GM23248 (cell line): Measurements from ENCODE around the gene NUP214. TPM values are rescaled to one million over a fixed set of nuclear protein-coding genes. Genes with fewer than 3 reads are reported as not detected.

Source experiments
- DNase-seq: peaks from one replicate; pipeline ENCODE4 v3.0.0-alpha.2; 2015
- H2AFZ ChIP-seq: fragments of 200-600 bp; sonication (generic); 2 replicates; pipeline ENCODE4 v1.6.1; 2016; ENCODE audit warnings: antibody characterized with exemption
- H3F3A ChIP-seq: fragments of 200-600 bp; sonication (generic); 2 replicates; pipeline ENCODE4 v1.6.1; 2016; ENCODE audit warnings: mild to moderate bottlenecking, antibody characterized with exemption, mixed run types; ENCODE audit not compliant: insufficient read depth
- H3K27ac ChIP-seq: fragments of 200-600 bp; sonication (generic); 2 replicates; pipeline ENCODE4 v1.5.1; 2016; ENCODE audit warnings: mild to moderate bottlenecking
- H3K27me3 ChIP-seq: fragments of 200-600 bp; sonication (generic); replicated peaks from 2 replicates; pipeline ENCODE4 v1.6.1; 2016; ENCODE audit warnings: mild to moderate bottlenecking; ENCODE audit not compliant: insufficient read depth
- H3K36me3 ChIP-seq: fragments of 200-600 bp; sonication (generic); 2 replicates; pipeline ENCODE4 v1.6.1; 2016; ENCODE audit warnings: low read depth, mild to moderate bottlenecking
- H3K4me1 ChIP-seq: fragments of 200-600 bp; sonication (generic); 2 replicates; pipeline ENCODE4 v1.6.1; 2016; ENCODE audit warnings: mild to moderate bottlenecking; ENCODE audit not compliant: insufficient read depth
- H3K4me2 ChIP-seq: fragments of 200-600 bp; sonication (generic); one replicate; pipeline ENCODE4 v1.6.1; 2016; ENCODE audit warnings: mild to moderate bottlenecking; ENCODE audit not compliant: unreplicated experiment
- H3K4me3 ChIP-seq: fragments of 200-600 bp; sonication (generic); 2 replicates; pipeline ENCODE4 v1.5.1; 2016; ENCODE audit warnings: mild to moderate bottlenecking
- H3K79me2 ChIP-seq: fragments of 200-600 bp; sonication (generic); 2 replicates; pipeline ENCODE4 v1.6.1; 2016; ENCODE audit warnings: mild to moderate bottlenecking; ENCODE audit not compliant: insufficient read depth
- H3K9ac ChIP-seq: fragments of 200-600 bp; sonication (generic); 2 replicates; pipeline ENCODE4 v1.6.1; 2016; ENCODE audit warnings: mild to moderate bottlenecking
- H3K9me2 ChIP-seq: fragments of 200-600 bp; sonication (generic); 2 replicates; pipeline ENCODE4 v1.6.1; 2016; ENCODE audit warnings: mixed run types, mild to moderate bottlenecking, moderate library complexity; ENCODE audit not compliant: insufficient read depth
- H3K9me3 ChIP-seq: fragments of 200-600 bp; sonication (generic); one replicate; pipeline ENCODE4 v1.6.1; 2017; ENCODE audit warnings: low read depth
- H4K20me1 ChIP-seq: fragments of 200-600 bp; sonication (generic); 2 replicates; pipeline ENCODE4 v1.6.0; 2016; ENCODE audit not compliant: insufficient read depth
- EZH2 ChIP-seq: fragments of 200-600 bp; sonication (generic); IDR thresholded peaks from 2 replicates; pipeline ENCODE4 v1.6.1; 2018; ENCODE audit warnings: antibody characterized with exemption, mild to moderate bottlenecking; ENCODE audit not compliant: insufficient read depth, poor library complexity, severe bottlenecking
- EZH2phosphoT487 ChIP-seq: fragments of 200-600 bp; sonication (generic); IDR thresholded peaks from 2 replicates; pipeline ENCODE4 v1.6.1; 2018; ENCODE audit warnings: antibody characterized with exemption, moderate library complexity, mild to moderate bottlenecking, low read depth; ENCODE audit not compliant: insufficient read depth
- WGBS, 2 experiments: methylation state at CpG; one replicate each; pipeline ENCODE4 v1.1.6; 2015 to 2017; ENCODE audit warnings: low lambda C conversion rate in 2 of 2, low coverage in 1 of 2; ENCODE audit errors: missing lambda C conversion rate in 2 of 2; 5-methylcytosine and 5-hydroxymethylcytosine counted together
- in situ Hi-C: fragments of 300-500 bp; cut with MboI; formaldehyde crosslinking; loops from 2 replicates; pipeline ENCODE4 v1.15.0; 2020
- polyA plus RNA-seq: library from polyadenylated mRNA; unstranded; fragments of >200 nt; fragmentation: Nextera tagmentation; extraction: Ambion mirVana; gene quantifications from 2 replicates; pipeline ENCODE4 v1.2.1, GENCODE V29; 2016
- total RNA-seq: library from RNA; depleted of rRNA; stranded (reverse); fragments of >200 nt; shearing (Covaris generic); gene quantifications from 2 replicates; pipeline ENCODE4 v1.2.3, GENCODE V29; 2014

The NUP214 gene
- total and polyA plus RNA-seq, 2 experiments from 2014 or later = 13.1 to 14.3 TPM

DNA sequence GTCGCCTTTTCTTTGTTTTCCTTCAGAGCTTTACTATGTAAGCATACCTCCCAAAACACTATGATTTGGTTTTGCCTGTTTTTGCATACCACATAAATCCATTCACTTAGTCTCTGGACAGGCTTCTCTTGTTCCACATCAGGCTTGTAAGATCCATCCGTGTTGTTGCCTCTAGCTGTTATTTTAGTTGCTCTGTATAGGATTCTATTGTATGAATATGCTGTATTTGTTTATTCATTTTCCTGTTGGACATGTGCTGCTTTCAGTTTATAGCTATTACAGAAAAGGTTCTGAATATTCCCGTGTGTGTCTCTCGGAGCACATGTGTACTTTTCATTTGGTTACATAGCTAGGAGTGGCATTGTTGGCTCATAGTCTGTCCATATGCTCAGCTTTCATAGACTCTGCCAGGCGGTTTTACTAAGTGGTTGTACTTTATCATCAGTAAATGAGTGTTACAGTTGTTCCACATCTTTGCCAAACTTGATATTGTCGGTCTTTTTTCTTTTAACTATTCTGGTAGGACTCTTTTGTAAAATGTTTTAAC lies 41.8 kb downstream of the NUP214 start:
- no peak for TF ChIP-seq EZH2
- TF ChIP-seq EZH2phosphoT487 = no peak
- Histone ChIP-seq H3K9me3 (no peaks in the 10 kb centered on the region), H3F3A (no peaks in the 10 kb centered on the region), H3K27me3 (no peaks in the 10 kb centered on the region), H3K4me3 (no peak overlapping the region), H3K9ac (no peak overlapping the region), H3K27ac (no peak overlapping the region), H2AFZ (no peak overlapping the region), H3K36me3 (peaks cover 38% of the 10 kb centered on the region), H3K4me1 (no peaks in the 10 kb centered on the region), H3K79me2 (peaks cover 46% of the 10 kb centered on the region), H4K20me1 (no peaks in the 10 kb centered on the region), H3K4me2 (no peak overlapping the region), H3K9me2 (no peaks in the 10 kb centered on the region)
- 58 to 67% methylated on average over 6 of the region's 6 CpGs for WGBS, 2 experiments
- in situ Hi-C loops = no loop called here
- peak; percentile 14 for DNase-seq

DNA sequence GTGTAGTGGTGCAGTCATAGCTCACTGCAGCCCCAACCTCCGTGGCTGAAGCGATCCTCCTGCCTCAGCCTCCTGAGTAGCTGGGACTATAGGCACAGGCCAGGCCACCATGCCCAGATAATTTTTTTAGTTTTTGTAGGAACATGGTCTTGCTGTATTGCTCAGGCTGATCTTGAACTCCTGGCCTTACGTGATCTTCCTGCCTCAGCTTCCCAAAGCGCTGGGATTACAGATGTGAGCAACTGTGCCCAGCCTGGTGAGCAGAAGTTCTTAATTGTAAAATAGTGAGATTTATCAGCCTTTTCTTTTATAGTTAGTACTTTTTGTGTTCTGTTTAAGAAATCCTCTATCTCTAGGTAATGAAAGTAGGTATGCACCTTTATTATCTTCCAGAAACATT lies 42.5 kb downstream of the NUP214 start:
- no peaks in the 10 kb centered on the region for H3K9me3 ChIP-seq
- H4K20me1 ChIP-seq = no peaks in the 10 kb centered on the region
- DNase-seq = no peak
- peaks cover 53% of the 10 kb centered on the region for H3K79me2 ChIP-seq
- no peak overlapping the region for H3K27ac ChIP-seq
- TF ChIP-seq EZH2phosphoT487 = no peak
- no peak for TF ChIP-seq EZH2
- H3K9me2 ChIP-seq = no peaks in the 10 kb centered on the region
- no peaks in the 10 kb centered on the region for H3K27me3 ChIP-seq
- H3K9ac ChIP-seq = no peak overlapping the region
- 89 to 92% methylated on average over 4 of the region's 4 CpGs for WGBS, 2 experiments
- H3K36me3 ChIP-seq = peaks cover 30% of the 10 kb centered on the region
- no peak overlapping the region for H2AFZ ChIP-seq
- no peaks in the 10 kb centered on the region for H3K4me1 ChIP-seq
- in situ Hi-C loops = no loop called here
- no peak overlapping the region for H3K4me2 ChIP-seq
- no peaks in the 10 kb centered on the region for H3F3A ChIP-seq
- H3K4me3 ChIP-seq = no peak overlapping the region

DNA sequence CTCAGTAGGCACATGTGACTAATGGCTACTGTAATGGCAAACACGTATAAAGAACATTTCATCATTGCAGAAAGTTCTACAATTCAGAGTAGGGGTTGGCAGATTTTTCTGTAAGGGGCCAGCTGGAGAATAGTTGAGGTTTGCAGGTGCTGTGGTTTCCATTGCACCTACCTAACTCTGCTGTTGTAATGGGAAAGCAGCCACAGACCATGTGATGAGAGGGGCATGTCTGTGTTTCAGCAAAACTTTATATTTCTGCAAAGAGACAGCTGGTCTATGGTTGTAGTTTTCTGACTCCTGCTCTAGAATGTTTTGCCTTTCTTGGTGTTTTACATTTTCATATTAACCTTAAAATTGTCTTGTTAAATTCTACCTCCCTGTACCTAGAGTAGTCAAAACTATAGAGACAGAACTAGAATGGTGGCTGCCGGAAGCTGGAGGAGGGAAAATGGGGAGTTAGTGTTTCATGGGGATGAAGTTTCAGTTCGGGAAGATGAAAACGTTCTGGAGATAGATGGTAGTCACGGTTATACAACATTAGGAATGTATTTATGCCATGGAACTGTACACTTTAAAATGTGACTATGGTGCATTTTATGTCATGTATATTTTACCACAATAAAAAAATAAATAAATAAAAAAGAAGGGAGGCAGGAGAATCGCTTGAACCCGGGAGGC lies 44.3 kb downstream of the NUP214 start:
- H3K9ac ChIP-seq = no peak overlapping the region
- no peaks in the 10 kb centered on the region for H3K9me2 ChIP-seq
- WGBS, 2 experiments = 94 to 97% methylated on average over 7 of the region's 7 CpGs
- no peak overlapping the region for H3K27ac ChIP-seq
- in situ Hi-C loops = no loop called here
- H2AFZ ChIP-seq = no peak overlapping the region
- no peaks in the 10 kb centered on the region for H3K27me3 ChIP-seq
- H3K79me2 ChIP-seq = peaks cover 53% of the 10 kb centered on the region
- H3K4me2 ChIP-seq = no peak overlapping the region
- H4K20me1 ChIP-seq = no peaks in the 10 kb centered on the region
- no peak for DNase-seq
- TF ChIP-seq EZH2phosphoT487 = no peak
- no peak for TF ChIP-seq EZH2
- no peaks in the 10 kb centered on the region for H3K4me1 ChIP-seq
- H3K36me3 ChIP-seq = peaks cover 17% of the 10 kb centered on the region
- H3K9me3 ChIP-seq = no peaks in the 10 kb centered on the region
- no peaks in the 10 kb centered on the region for H3F3A ChIP-seq
- no peak overlapping the region for H3K4me3 ChIP-seq

DNA sequence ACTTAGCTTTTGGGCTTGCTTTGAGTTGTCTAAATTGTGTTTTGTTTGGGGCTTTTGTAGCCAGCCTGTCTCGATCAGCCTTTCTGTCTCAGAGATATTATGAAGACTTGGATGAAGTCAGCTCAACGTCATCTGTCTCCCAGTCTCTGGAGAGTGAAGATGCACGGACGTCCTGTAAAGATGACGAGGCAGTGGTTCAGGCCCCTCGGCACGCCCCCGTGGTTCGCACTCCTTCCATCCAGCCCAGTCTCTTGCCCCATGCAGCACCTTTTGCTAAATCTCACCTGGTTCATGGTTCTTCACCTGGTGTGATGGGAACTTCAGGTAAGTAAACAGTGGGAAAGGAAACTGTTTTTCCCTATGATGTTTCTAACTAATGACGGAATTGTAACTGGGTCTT lies 48.6 kb downstream of the NUP214 start:
- Histone ChIP-seq H3K9me3 (no peaks in the 10 kb centered on the region), H3K4me2 (no peak overlapping the region), H2AFZ (no peak overlapping the region), H3K36me3 (peaks cover 25% of the 10 kb centered on the region), H3K79me2 (peaks cover 23% of the 10 kb centered on the region), H3F3A (peaks cover 26% of the 10 kb centered on the region), H3K4me3 (no peak overlapping the region), H3K9ac (no peak overlapping the region), H3K27me3 (no peaks in the 10 kb centered on the region), H4K20me1 (no peaks in the 10 kb centered on the region), H3K9me2 (no peaks in the 10 kb centered on the region), H3K4me1 (peaks cover 6% of the 10 kb centered on the region), H3K27ac (no peak overlapping the region)
- in situ Hi-C loops = no loop called here
- no peak for DNase-seq
- WGBS, 2 experiments = 97 to 99% methylated on average over 10 of the region's 10 CpGs
- TF ChIP-seq EZH2 (no peak), EZH2phosphoT487 (no peak)
